CD4-positive, CD25-positive, alpha-beta regulatory T cell (primary cell): Measurements from ENCODE around the gene F11. TPM values are rescaled to one million over a fixed set of nuclear protein-coding genes. Genes with fewer than 3 reads are reported as not detected.
"Not testable (repeated sequence)": the region's sequence is repeated elsewhere in the genome, so short reads cannot be mapped to it uniquely, and the experiment has no call there.

ENCODE experiments used
- ATAC-seq, 2 donors: fragments of 150-1000 bp; cut with Tn5 transposase; one replicate each; pipeline ENCODE4 v1.10.0; 2021; ENCODE audit warnings: low read depth in 2 of 2, moderate number of reproducible peaks in 2 of 2, moderate library complexity in 1 of 2
- DNase-seq, 3 donors: peaks; one replicate each; pipeline versions ENCODE4 v3.0.0 to v3.0.0-alpha.2; 2012 to 2022; ENCODE audit warnings: mixed read lengths in 1 of 3
- H3K27ac ChIP-seq: one replicate; pipeline ENCODE4 v1.7.0; 2013; ENCODE audit warnings: mild to moderate bottlenecking, low read length; ENCODE audit not compliant: insufficient read depth, poor library complexity, severe bottlenecking
- H3K27me3 ChIP-seq: one replicate; pipeline ENCODE4 v1.7.0; 2013; ENCODE audit warnings: low read length; ENCODE audit not compliant: control insufficient read depth, insufficient read depth
- H3K36me3 ChIP-seq: one replicate; pipeline ENCODE4 v1.7.0; 2013; ENCODE audit warnings: mild to moderate bottlenecking, low read length, moderate library complexity; ENCODE audit not compliant: control insufficient read depth, insufficient read depth
- H3K4me1 ChIP-seq: 2 replicates; pipeline ENCODE4 v1.7.0; 2013; ENCODE audit warnings: mild to moderate bottlenecking, low read length; ENCODE audit not compliant: insufficient read depth, control insufficient read depth, poor library complexity, severe bottlenecking
- H3K4me3 ChIP-seq: one replicate; pipeline ENCODE4 v1.7.0; 2013; ENCODE audit warnings: low read depth, mild to moderate bottlenecking, low read length, moderate library complexity
- H3K9me3 ChIP-seq, 2 experiments: 1 replicate in 1 of 2; 2 replicates in 1 of 2; pipeline ENCODE4 v1.7.0; 2013; ENCODE audit warnings: low read length in 2 of 2, mild to moderate bottlenecking in 1 of 2, moderate library complexity in 1 of 2; ENCODE audit not compliant: control insufficient read depth in 2 of 2
- H3K27ac Mint-ChIP-seq, 3 donors: one replicate each; pipeline ENCODE4 v1.8.0; 2020 to 2022; ENCODE audit warnings: mild to moderate bottlenecking in 3 of 3, mixed read lengths in 3 of 3, moderate library complexity in 2 of 3
- H3K27me3 Mint-ChIP-seq: one replicate; pipeline ENCODE4 v1.8.0; 2022; ENCODE audit warnings: mild to moderate bottlenecking, mixed read lengths
- H3K36me3 Mint-ChIP-seq: one replicate; pipeline ENCODE4 v1.8.0; 2020; ENCODE audit warnings: mixed read lengths
- H3K4me1 Mint-ChIP-seq, 4 donors: one replicate each; pipeline ENCODE4 v1.8.0; 2020 to 2022; ENCODE audit warnings: mixed read lengths in 4 of 4, mild to moderate bottlenecking in 1 of 4
- H3K4me3 Mint-ChIP-seq, 4 donors: one replicate each; pipeline ENCODE4 v1.8.0; 2020 to 2022; ENCODE audit warnings: mild to moderate bottlenecking in 4 of 4, mixed read lengths in 4 of 4, moderate library complexity in 3 of 4
- H3K9me3 Mint-ChIP-seq, 7 donors: one replicate each; pipeline ENCODE4 v1.8.0; 2020 to 2022; ENCODE audit warnings: mixed read lengths in 7 of 7, mild to moderate bottlenecking in 3 of 7, moderate library complexity in 2 of 7
- polyA plus RNA-seq, 4 donors: library from polyadenylated mRNA; unstranded; fragments of 300-500 nt; fragmentation: Illumina TruSeq; gene quantifications; one replicate each; pipeline ENCODE4 v1.2.3, GENCODE V29; 2021
- total RNA-seq: library from RNA; stranded (reverse); gene quantifications from one replicate; pipeline ENCODE4 v1.2.3, GENCODE V29; 2022

The F11 gene
- total and polyA plus RNA-seq, 5 donors from 2014 or later, result not detected

DNA sequence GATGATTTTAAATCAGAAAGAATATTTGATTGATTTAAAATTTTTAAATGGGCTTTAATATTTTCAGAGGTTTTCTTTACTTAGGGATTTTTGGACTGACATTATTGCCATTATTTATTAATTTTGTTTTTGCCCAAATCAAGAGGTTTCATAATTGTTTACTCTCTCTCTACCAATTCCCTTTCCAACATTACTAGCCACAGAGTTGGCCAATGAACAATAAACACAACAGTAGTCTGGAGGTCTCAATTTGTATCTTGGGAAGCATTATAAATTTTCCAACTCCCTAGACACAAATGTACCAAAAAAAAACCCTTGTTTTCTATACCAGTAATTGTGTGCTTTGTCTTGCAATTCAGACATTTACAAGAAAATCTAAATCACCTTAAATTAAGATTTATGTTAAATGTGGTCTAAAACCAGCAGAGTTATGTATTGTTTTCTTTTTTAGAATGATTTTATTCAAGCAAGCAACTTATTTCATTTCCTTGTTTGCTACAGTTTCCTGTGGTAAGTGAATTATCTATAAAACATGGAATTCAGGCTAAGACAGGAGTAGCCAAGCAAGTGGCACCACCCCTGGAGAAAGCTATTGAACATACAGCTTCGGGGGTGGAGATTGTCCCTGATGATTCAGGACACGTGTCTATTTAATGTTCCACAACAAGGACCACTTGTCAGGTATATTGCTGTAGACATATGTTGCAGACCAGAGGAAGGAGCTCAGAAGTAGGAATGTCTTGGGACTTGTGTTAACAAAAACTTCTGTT is 38.1 kb upstream of the F11 start:
- Histone ChIP-seq H3K9me3 (peaks cover 0 to 9% of the 10 kb centered on the region in 2 experiments), H3K27ac (no peak overlapping the region), H3K4me3 (no peak overlapping the region), H3K27me3 (no peaks in the 10 kb centered on the region), H3K36me3 (no peaks in the 10 kb centered on the region), H3K4me1 (no peaks in the 10 kb centered on the region)
- H3K27me3 Mint-ChIP-seq, result peaks cover 5% of the 10 kb centered on the region
- no peaks in the 10 kb centered on the region for H3K4me1 Mint-ChIP-seq
- H3K4me3 Mint-ChIP-seq, result no peak overlapping the region
- DNase-seq (no peak), ATAC-seq (no peak)
- H3K36me3 Mint-ChIP-seq, result peaks cover 20% of the 10 kb centered on the region
- H3K9me3 Mint-ChIP-seq, result peaks cover 0 to 19% (median 6%) of the 10 kb centered on the region in 7 donors
- no peak overlapping the region for H3K27ac Mint-ChIP-seq

DNA sequence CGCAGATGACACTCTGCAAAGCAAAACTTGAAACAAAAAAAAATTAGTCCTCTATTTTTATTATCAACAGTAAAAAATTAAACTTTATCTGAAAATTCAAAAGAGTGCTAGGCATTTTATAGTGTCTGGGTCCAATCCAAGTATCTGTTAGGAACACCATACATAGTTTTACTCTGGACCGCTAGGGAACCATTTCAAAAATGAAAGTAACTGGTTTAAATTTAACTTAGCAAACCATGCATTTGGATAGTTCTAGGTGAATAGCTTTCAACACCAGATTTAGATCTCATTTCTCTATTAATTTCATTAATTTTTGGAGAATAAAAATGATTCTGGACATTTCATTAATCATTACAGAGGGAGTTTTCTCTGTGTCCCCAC is 37.5 kb upstream of the F11 start:
- Mint-ChIP-seq H3K4me3 (no peak overlapping the region), H3K4me1 (no peaks in the 10 kb centered on the region), H3K27ac (no peak overlapping the region), H3K9me3 (peaks cover 0 to 18% (median 6%) of the 10 kb centered on the region in 7 donors), H3K27me3 (peaks cover 5% of the 10 kb centered on the region), H3K36me3 (peaks cover 14% of the 10 kb centered on the region)
- H3K27ac ChIP-seq, result no peak overlapping the region
- no peaks in the 10 kb centered on the region for H3K4me1 ChIP-seq
- no peak for ATAC-seq
- H3K9me3 ChIP-seq, result peaks cover 0 to 9% of the 10 kb centered on the region in 2 experiments
- DNase-seq, result no peak
- no peaks in the 10 kb centered on the region for H3K27me3 ChIP-seq
- H3K36me3 ChIP-seq, result no peaks in the 10 kb centered on the region
- no peak overlapping the region for H3K4me3 ChIP-seq

DNA sequence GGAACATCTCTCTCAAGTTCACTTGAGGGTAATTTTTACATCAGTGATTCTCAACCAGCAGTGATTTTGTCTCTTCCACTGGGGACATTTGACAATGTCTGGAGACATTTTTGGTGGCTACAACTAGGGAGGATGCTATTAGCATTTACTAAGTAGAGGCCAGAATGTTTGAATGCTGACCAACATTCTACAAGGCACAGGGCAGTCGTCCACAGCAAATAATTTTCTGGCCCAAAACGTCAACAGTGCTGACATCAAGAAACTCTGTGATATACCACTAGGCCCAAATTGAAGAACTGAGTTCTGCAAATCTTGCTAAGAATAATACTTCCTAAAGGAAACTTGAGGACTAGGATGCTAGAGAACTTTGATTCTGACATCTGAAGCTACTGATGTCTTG is 31.6 kb upstream of the F11 start:
- H3K27ac Mint-ChIP-seq, result no peak overlapping the region
- no peaks in the 10 kb centered on the region for H3K36me3 ChIP-seq
- H3K27ac ChIP-seq, result no peak overlapping the region
- H3K9me3 ChIP-seq, result no peaks in the 10 kb centered on the region
- no peak overlapping the region for H3K4me3 Mint-ChIP-seq
- ATAC-seq (no peak), DNase-seq (no peak)
- no peaks in the 10 kb centered on the region for H3K36me3 Mint-ChIP-seq
- no peaks in the 10 kb centered on the region for H3K9me3 Mint-ChIP-seq
- no peaks in the 10 kb centered on the region for H3K4me1 Mint-ChIP-seq
- no peak overlapping the region for H3K4me3 ChIP-seq
- no peaks in the 10 kb centered on the region for H3K4me1 ChIP-seq
- no peaks in the 10 kb centered on the region for H3K27me3 Mint-ChIP-seq
- no peaks in the 10 kb centered on the region for H3K27me3 ChIP-seq

DNA sequence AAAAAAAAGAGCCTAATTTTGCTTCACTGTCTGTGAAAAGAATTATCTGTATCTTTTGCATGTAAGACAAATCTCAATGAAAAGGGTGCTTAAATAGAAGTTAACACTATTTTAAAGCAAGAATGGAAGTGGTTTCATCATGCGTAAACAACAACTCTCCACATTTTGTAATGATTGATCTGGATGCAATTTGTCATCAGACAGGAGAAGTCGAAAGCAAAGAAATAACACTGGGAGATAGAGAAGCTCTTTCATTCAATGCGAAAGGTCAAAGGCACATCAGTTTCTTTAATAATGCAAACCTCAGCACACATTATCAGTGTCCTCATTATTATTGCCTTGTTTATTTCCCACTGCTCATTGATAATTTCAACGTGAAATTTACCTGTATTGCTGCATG is 29.9 kb upstream of the F11 start:
- H3K9me3 Mint-ChIP-seq, result peaks cover 0 to 1% (median 0%) of the 10 kb centered on the region in 7 donors
- no peak overlapping the region for H3K4me3 Mint-ChIP-seq
- no peaks in the 10 kb centered on the region for H3K9me3 ChIP-seq
- DNase-seq (no peak), ATAC-seq (no peak)
- H3K27me3 ChIP-seq, result no peaks in the 10 kb centered on the region
- no peak overlapping the region for H3K27ac ChIP-seq
- H3K4me3 ChIP-seq, result no peak overlapping the region
- no peaks in the 10 kb centered on the region for H3K4me1 ChIP-seq
- H3K27ac Mint-ChIP-seq, result no peak overlapping the region
- H3K4me1 Mint-ChIP-seq, result no peaks in the 10 kb centered on the region
- no peaks in the 10 kb centered on the region for H3K27me3 Mint-ChIP-seq
- no peaks in the 10 kb centered on the region for H3K36me3 Mint-ChIP-seq
- H3K36me3 ChIP-seq, result no peaks in the 10 kb centered on the region

DNA sequence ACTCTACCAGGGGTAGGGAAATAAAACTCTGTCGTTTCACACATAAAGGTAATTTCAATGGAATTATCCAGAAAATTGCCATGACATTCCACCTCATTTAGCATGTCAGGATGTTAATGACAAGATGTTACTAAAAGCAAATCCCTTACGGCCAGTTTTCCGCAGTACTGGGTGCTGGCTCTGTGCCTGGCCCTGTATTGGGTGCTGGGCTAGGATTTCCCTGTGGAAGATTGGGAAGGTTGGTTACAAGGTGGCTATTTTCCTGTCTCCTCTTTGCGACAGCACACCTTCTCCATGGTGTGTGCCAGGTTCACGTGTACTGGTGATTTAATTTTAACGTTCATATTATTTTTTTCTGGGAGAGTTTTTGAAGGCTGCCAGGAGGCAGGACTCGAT is 25.5 kb upstream of the F11 start:
- H3K9me3 ChIP-seq, result no peaks in the 10 kb centered on the region
- H3K36me3 Mint-ChIP-seq, result peaks cover 5% of the 10 kb centered on the region
- H3K27me3 Mint-ChIP-seq, result no peaks in the 10 kb centered on the region
- H3K27me3 ChIP-seq, result no peaks in the 10 kb centered on the region
- no peaks in the 10 kb centered on the region for H3K4me1 Mint-ChIP-seq
- H3K36me3 ChIP-seq, result no peaks in the 10 kb centered on the region
- ATAC-seq (no peak), DNase-seq (no peak)
- H3K4me1 ChIP-seq, result no peaks in the 10 kb centered on the region
- H3K4me3 ChIP-seq, result no peak overlapping the region
- H3K27ac ChIP-seq, result no peak overlapping the region
- no peak overlapping the region for H3K4me3 Mint-ChIP-seq
- peaks cover 0 to 1% (median 0%) of the 10 kb centered on the region in 7 donors for H3K9me3 Mint-ChIP-seq
- no peak overlapping the region for H3K27ac Mint-ChIP-seq

DNA sequence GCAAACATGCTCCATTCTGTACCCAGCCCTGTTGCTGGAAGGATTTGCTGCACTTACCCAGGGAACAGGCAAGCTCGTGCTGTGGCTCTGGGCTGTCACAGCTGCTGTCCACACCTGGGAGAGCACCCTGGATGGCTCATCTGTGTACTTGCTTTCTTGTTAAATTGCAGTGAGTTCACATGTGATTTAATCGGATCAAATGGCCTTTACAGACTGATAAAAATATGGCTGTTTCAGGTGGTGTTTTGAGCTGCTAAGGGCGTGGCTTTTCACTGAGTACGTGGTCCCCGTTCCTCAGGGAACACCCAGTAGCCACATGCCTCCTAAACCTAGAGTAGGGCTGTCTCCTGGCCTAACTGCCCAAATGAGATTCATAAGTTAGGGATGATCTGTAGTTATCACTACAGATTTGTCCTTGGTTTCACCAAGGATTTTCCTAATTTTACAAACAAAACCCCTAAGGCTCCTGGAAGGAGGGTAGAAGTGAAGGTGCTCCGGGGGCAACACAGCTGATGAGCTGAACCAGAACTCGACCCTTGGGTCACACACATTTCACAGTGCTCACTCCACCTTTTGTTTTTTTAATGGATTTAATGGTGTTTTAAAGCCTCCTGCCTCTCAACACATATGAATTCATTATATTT is 25.0 kb upstream of the F11 start:
- H3K36me3 ChIP-seq, result no peaks in the 10 kb centered on the region
- H3K9me3 ChIP-seq, result no peaks in the 10 kb centered on the region
- peaks cover 10% of the 10 kb centered on the region for H3K36me3 Mint-ChIP-seq

DNA sequence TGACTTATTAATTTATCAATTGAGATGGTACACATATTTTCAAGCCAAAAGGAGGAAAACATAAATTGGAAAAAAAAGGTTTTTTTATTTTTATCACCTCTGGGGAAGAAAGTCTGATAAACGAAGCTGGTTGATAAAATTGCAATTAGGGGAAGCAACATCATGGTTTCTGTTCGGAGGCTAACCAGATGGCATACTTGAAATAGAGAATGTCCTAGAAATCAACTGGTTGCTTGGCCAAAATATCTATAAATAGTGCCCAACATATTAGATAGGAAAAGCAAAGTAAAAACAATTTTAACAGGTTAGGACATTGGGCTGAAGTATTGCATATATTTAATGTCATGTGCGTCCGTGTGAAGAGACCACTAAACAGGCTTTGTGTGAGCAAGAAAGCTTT is 24.4 kb upstream of the F11 start:
- Histone ChIP-seq H3K36me3 (no peaks in the 10 kb centered on the region), H3K9me3 (no peaks in the 10 kb centered on the region), H3K4me1 (no peaks in the 10 kb centered on the region), H3K27me3 (no peaks in the 10 kb centered on the region), H3K27ac (no peak overlapping the region), H3K4me3 (no peak overlapping the region)
- Mint-ChIP-seq H3K27ac (no peak overlapping the region), H3K36me3 (peaks cover 12% of the 10 kb centered on the region), H3K4me1 (no peaks in the 10 kb centered on the region), H3K4me3 (no peak overlapping the region), H3K9me3 (peaks cover 0 to 6% (median 1%) of the 10 kb centered on the region in 7 donors), H3K27me3 (no peaks in the 10 kb centered on the region)
- no peak for DNase-seq
- ATAC-seq, result no peak

More for the DNA sequence above, 25.0 kb upstream of the F11 start:
- H3K9me3 Mint-ChIP-seq, result peaks cover 0 to 3% (median 1%) of the 10 kb centered on the region in 7 donors
- no peak for DNase-seq
- Histone ChIP-seq H3K27me3 (no peaks in the 10 kb centered on the region), H3K27ac (no peak overlapping the region), H3K4me3 (no peak overlapping the region), H3K4me1 (no peaks in the 10 kb centered on the region)
- no peak overlapping the region for H3K27ac Mint-ChIP-seq
- no peaks in the 10 kb centered on the region for H3K27me3 Mint-ChIP-seq
- H3K4me3 Mint-ChIP-seq, result no peak overlapping the region
- no peak for ATAC-seq
- H3K4me1 Mint-ChIP-seq, result no peaks in the 10 kb centered on the region

DNA sequence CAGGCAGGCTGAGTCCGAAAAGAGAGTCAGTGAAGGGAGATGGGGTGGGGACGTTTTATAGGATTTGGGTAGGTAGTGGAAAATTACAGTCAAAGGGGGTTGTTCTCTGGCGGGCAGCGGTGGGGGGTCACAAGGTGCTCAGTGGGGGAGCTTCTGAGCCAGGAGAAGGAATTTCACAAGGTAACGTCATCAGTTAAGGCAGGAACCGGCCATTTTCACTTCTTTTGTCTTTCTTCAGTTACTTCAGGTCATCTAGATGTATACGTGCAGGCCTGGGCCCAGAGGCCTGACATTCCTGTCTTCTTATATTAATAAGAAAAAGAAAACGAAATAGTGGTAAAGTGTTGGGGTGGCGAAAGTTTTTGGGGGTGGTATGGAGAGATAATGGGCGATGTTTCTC is 24.0 kb upstream of the F11 start:
- not testable (repeated sequence) for H3K9me3 Mint-ChIP-seq, H3K36me3 ChIP-seq, H3K4me3 ChIP-seq, ATAC-seq, H3K4me1 Mint-ChIP-seq, H3K27me3 ChIP-seq, H3K27ac Mint-ChIP-seq, H3K27ac ChIP-seq, DNase-seq, H3K27me3 Mint-ChIP-seq, H3K9me3 ChIP-seq, H3K4me3 Mint-ChIP-seq, H3K4me1 ChIP-seq
- peaks cover 12% of the 10 kb centered on the region for H3K36me3 Mint-ChIP-seq
